SK-N-SH (cell line): ENCODE measurements around the gene OLFM1.

ENCODE experiments used
- EP300 ChIP-seq, 2 experiments: IDR thresholded peaks; 2 replicates each; pipeline versions ENCODE4 v1.4.0 to v1.6.1; 2012; ENCODE audit warnings: borderline replicate concordance in 1 of 2, low read depth in 1 of 2, low read length in 1 of 2
- NRF1 ChIP-seq: IDR thresholded peaks from 2 replicates; pipeline ENCODE4 v1.6.1; 2012; ENCODE audit warnings: low read depth, mild to moderate bottlenecking, low read length
- REST ChIP-seq: IDR thresholded peaks from 2 replicates; pipeline ENCODE4 v1.6.1; 2012; ENCODE audit warnings: mild to moderate bottlenecking, low read depth, low read length, moderate library complexity
- RFX5 ChIP-seq: IDR thresholded peaks from 2 replicates; pipeline ENCODE4 v1.6.1; 2012; ENCODE audit warnings: mild to moderate bottlenecking, improper control_type of control experiment, low read length
- TF ChIP-seq, protein P1 (sequence below): IDR thresholded peaks from 2 replicates; pipeline ENCODE4 v1.4.0; 2012; ENCODE audit warnings: low read depth, borderline replicate concordance
- TF ChIP-seq, protein P2 (sequence below): fragments of 200-600 bp; sonication (generic); IDR thresholded peaks from 2 replicates; pipeline ENCODE4 v1.6.1; 2017; ENCODE audit warnings: antibody characterized with exemption, mild to moderate bottlenecking, moderate library complexity
- TF ChIP-seq, protein P3 (sequence below): IDR thresholded peaks from 2 replicates; pipeline ENCODE4 v1.4.0; 2012; ENCODE audit warnings: low read depth

DNA sequence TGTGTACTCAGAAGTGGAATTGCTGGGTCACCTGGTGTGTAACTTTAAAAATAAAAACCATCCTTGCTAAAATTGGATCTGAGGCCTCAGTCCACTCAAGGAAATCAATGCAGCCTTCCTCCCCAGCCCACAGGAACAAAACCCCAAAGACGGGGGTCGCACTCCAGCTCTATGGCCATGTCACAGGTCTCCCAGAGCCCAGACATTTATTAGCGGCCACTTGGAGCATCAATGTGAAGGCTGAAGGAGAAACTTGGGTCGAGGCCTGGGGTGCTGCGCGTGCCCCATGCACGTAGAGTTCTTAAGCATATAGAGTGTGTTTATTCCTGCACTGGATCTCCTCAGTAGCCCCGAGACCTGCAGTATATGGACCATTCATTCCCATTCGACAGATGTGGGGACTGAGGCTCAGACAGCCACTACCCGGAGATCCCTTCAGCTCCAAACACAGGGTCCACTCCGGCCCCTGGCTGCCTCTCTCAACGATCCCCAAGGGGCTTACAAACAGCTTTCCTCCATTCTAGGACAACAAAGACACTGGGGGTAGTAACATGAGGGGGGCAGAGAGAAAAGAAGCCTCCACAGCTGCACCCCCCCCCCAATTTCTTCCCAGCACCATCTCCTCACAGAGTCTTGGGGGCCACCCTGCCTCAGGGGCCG, 14.3 kb upstream of the OLFM1 start:
- no peak for TF ChIP-seq RFX5
- TF ChIP-seq, protein P1, sequence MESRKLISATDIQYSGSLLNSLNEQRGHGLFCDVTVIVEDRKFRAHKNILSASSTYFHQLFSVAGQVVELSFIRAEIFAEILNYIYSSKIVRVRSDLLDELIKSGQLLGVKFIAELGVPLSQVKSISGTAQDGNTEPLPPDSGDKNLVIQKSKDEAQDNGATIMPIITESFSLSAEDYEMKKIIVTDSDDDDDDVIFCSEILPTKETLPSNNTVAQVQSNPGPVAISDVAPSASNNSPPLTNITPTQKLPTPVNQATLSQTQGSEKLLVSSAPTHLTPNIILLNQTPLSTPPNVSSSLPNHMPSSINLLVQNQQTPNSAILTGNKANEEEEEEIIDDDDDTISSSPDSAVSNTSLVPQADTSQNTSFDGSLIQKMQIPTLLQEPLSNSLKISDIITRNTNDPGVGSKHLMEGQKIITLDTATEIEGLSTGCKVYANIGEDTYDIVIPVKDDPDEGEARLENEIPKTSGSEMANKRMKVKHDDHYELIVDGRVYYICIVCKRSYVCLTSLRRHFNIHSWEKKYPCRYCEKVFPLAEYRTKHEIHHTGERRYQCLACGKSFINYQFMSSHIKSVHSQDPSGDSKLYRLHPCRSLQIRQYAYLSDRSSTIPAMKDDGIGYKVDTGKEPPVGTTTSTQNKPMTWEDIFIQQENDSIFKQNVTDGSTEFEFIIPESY: no peak
- TF ChIP-seq, protein P2, sequence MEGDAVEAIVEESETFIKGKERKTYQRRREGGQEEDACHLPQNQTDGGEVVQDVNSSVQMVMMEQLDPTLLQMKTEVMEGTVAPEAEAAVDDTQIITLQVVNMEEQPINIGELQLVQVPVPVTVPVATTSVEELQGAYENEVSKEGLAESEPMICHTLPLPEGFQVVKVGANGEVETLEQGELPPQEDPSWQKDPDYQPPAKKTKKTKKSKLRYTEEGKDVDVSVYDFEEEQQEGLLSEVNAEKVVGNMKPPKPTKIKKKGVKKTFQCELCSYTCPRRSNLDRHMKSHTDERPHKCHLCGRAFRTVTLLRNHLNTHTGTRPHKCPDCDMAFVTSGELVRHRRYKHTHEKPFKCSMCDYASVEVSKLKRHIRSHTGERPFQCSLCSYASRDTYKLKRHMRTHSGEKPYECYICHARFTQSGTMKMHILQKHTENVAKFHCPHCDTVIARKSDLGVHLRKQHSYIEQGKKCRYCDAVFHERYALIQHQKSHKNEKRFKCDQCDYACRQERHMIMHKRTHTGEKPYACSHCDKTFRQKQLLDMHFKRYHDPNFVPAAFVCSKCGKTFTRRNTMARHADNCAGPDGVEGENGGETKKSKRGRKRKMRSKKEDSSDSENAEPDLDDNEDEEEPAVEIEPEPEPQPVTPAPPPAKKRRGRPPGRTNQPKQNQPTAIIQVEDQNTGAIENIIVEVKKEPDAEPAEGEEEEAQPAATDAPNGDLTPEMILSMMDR: no peak
- no peak for TF ChIP-seq EP300 (IDR thresholded peaks at IDR 0.05; ENCODE audit: borderline replicate concordance in 1 of 2, low read depth in 1 of 2, low read length in 1 of 2)
- no peak for TF ChIP-seq REST
- TF ChIP-seq NRF1: no peak
- TF ChIP-seq, protein P3, sequence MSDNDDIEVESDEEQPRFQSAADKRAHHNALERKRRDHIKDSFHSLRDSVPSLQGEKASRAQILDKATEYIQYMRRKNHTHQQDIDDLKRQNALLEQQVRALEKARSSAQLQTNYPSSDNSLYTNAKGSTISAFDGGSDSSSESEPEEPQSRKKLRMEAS: no peak
